ENCODE measurements around the gene GPR22.

GPR22 gene

GRCh38 chr7:107439025-107439424 lies 30.8 kb upstream of the GPR22 start:
- no peak for TF ChIP-seq CTCF (IDR thresholded peaks at IDR 0.05; ENCODE audit: extremely low read depth, insufficient read depth, missing control alignments)
- in situ Hi-C loops (cut with MboI; ENCODE audit: low pct_unique_long_range_greater_than_20kb, low sequenced_read_pairs, unreplicated experiment) = no loop called here
- DNase-seq (ENCODE audit: low spot score) = no peak

- no peak for DNase-seq (ENCODE audit: low spot score)
- in situ Hi-C loops (cut with MboI; ENCODE audit: low pct_unique_long_range_greater_than_20kb, low sequenced_read_pairs, unreplicated experiment) = no loop called here
- TF ChIP-seq CTCF (IDR thresholded peaks at IDR 0.05; ENCODE audit: extremely low read depth, insufficient read depth, missing control alignments) = no peak
Measured at GRCh38 chr7:107441581-107442422, 28.1 kb upstream of the GPR22 start.

- TF ChIP-seq CTCF (IDR thresholded peaks at IDR 0.05; ENCODE audit: extremely low read depth, insufficient read depth, missing control alignments) = no peak
- in situ Hi-C loops (cut with MboI; ENCODE audit: low pct_unique_long_range_greater_than_20kb, low sequenced_read_pairs, unreplicated experiment) = no loop called here
- DNase-seq (ENCODE audit: low spot score) = no peak
Measured at GRCh38 chr7:107442678-107443077, 27.2 kb upstream of the GPR22 start.

GRCh38 chr7:107446531-107446930 lies 23.3 kb upstream of the GPR22 start:
- no peak for DNase-seq (ENCODE audit: low spot score)
- TF ChIP-seq CTCF (IDR thresholded peaks at IDR 0.05; ENCODE audit: extremely low read depth, insufficient read depth, missing control alignments) = no peak
- in situ Hi-C loops (cut with MboI; ENCODE audit: low pct_unique_long_range_greater_than_20kb, low sequenced_read_pairs, unreplicated experiment) = no loop called here

- DNase-seq (ENCODE audit: low spot score) = no peak
- in situ Hi-C loops (cut with MboI; ENCODE audit: low pct_unique_long_range_greater_than_20kb, low sequenced_read_pairs, unreplicated experiment) = no loop called here
- no peak for TF ChIP-seq CTCF (IDR thresholded peaks at IDR 0.05; ENCODE audit: extremely low read depth, insufficient read depth, missing control alignments)
Measured at GRCh38 chr7:107446988-107447387, 22.9 kb upstream of the GPR22 start.

- TF ChIP-seq CTCF (IDR thresholded peaks at IDR 0.05; ENCODE audit: extremely low read depth, insufficient read depth, missing control alignments) = no peak
- in situ Hi-C loops (cut with MboI; ENCODE audit: low pct_unique_long_range_greater_than_20kb, low sequenced_read_pairs, unreplicated experiment) = no loop called here
- no peak for DNase-seq (ENCODE audit: low spot score)
Measured at GRCh38 chr7:107450970-107451369, 18.9 kb upstream of the GPR22 start.
